Liver (tissue), 3 donors: ENCODE measurements around the gene ACSS2.

Experiments used
- CTCF ChIP-seq: fragments of 150-350 bp; IDR thresholded peaks from 2 replicates; pipeline ENCODE4 v1.5.1; 2017; ENCODE audit warnings: improper control_type of control experiment, low read depth, low read length; ENCODE audit not compliant: missing input control
- EGR1 ChIP-seq, 2 donors: IDR thresholded peaks; 2 replicates each; pipeline ENCODE4 v1.6.1; 2016 to 2018; ENCODE audit warnings: antibody characterized with exemption in 2 of 2, low read depth in 2 of 2
- TAF1 ChIP-seq: conservative IDR thresholded peaks from 2 replicates; pipeline ENCODE4 v1.6.1; 2016; ENCODE audit warnings: antibody characterized with exemption, mild to moderate bottlenecking
- TF ChIP-seq, protein P1 (sequence below): IDR thresholded peaks from 2 replicates; pipeline ENCODE4 v1.6.1; 2016; ENCODE audit warnings: antibody characterized with exemption
- donor health status: healthy.
- donor health status: healthy.

GRCh38 chr20:34965051-34965450, 88.6 kb downstream of the ACSS2 start:
- no peak for TF ChIP-seq CTCF
- TF ChIP-seq EGR1 (IDR thresholded peaks at IDR 0.05; ENCODE audit: low read depth in 2 of 2): no peak
- no peak for TF ChIP-seq TAF1
- TF ChIP-seq, protein P1, sequence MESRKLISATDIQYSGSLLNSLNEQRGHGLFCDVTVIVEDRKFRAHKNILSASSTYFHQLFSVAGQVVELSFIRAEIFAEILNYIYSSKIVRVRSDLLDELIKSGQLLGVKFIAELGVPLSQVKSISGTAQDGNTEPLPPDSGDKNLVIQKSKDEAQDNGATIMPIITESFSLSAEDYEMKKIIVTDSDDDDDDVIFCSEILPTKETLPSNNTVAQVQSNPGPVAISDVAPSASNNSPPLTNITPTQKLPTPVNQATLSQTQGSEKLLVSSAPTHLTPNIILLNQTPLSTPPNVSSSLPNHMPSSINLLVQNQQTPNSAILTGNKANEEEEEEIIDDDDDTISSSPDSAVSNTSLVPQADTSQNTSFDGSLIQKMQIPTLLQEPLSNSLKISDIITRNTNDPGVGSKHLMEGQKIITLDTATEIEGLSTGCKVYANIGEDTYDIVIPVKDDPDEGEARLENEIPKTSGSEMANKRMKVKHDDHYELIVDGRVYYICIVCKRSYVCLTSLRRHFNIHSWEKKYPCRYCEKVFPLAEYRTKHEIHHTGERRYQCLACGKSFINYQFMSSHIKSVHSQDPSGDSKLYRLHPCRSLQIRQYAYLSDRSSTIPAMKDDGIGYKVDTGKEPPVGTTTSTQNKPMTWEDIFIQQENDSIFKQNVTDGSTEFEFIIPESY: no peak
